Esophagus (tissue), 2 donors: ENCODE measurements around the gene AHDC1. TPM values are rescaled to one million over a fixed set of nuclear protein-coding genes. Genes with fewer than 3 reads are reported as not detected.

ENCODE experiments used
- H3K27ac ChIP-seq, 2 donors: one replicate each; pipeline ENCODE4 v1.5.1; 2013; ENCODE audit warnings: low read depth in 2 of 2, mild to moderate bottlenecking in 2 of 2, inconsistent platforms in 1 of 2, low read length in 1 of 2, moderate library complexity in 1 of 2
- H3K27me3 ChIP-seq, 2 donors: one replicate each; pipeline ENCODE4 v1.6.1; 2013; ENCODE audit warnings: low read length in 2 of 2, control low read depth in 1 of 2, mild to moderate bottlenecking in 1 of 2; ENCODE audit not compliant: insufficient read depth in 2 of 2, control insufficient read depth in 1 of 2
- H3K36me3 ChIP-seq, 2 donors: one replicate each; pipeline ENCODE4 v1.6.1; 2013; ENCODE audit warnings: low read length in 1 of 2; ENCODE audit not compliant: control insufficient read depth in 2 of 2, insufficient read depth in 2 of 2
- H3K4me1 ChIP-seq, 2 donors: one replicate each; pipeline ENCODE4 v1.6.1; 2013; ENCODE audit warnings: low read length in 1 of 2; ENCODE audit not compliant: control insufficient read depth in 2 of 2, insufficient read depth in 2 of 2
- H3K4me3 ChIP-seq, 2 donors: one replicate each; pipeline ENCODE4 v1.5.1; 2013; ENCODE audit warnings: low read length in 2 of 2, mild to moderate bottlenecking in 2 of 2, low read depth in 1 of 2, moderate library complexity in 1 of 2
- H3K9me3 ChIP-seq, 2 donors: one replicate each; pipeline ENCODE4 v1.6.1; 2013; ENCODE audit warnings: mild to moderate bottlenecking in 2 of 2, low read depth in 1 of 2, low read length in 1 of 2, moderate library complexity in 1 of 2; ENCODE audit not compliant: control insufficient read depth in 2 of 2, insufficient read depth in 1 of 2
- WGBS, 2 donors: extraction: QIAGEN DNeasy Blood & Tissue Kit; methylation state at CpG; one replicate each; pipeline ENCODE4 v1.1.7; 2013; 5-methylcytosine and 5-hydroxymethylcytosine counted together
- polyA plus RNA-seq, 2 donors: library from polyadenylated mRNA; stranded (reverse); fragments of 200-250 nt; gene quantifications; one replicate each; pipeline ENCODE4 v1.2.3, GENCODE V29; 2013
- donor health status: healthy with polysubstance abuse.
- donor health status: Bipolar disorder and iron deficiency.

Gene AHDC1
- polyA plus RNA-seq, 2 donors: 24.7 to 58.4 TPM

DNA sequence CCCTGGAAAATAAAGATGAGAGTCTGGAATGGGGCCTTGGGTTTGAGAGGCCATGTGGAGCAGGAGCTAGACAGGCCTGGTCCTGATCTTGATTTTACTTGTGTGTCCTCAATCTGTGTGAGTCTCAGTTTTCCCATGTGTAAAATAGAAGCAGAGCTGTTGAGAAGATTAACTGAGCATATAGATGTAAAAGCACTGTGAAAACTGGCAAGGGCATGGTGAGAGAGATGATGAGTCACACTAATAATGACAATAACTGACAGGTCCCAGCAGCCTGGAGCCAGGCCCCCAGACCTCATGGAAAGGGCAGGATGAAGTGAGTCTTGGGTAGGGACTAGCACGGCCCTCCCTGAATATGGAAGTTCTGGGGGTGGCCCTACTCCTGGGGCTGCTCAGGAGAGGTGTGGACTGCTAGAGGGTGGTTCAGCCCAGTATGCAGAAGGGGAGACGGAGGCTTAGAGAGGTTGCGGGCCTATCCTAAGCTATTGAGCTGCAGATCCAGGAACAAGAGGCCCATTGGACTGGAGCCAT is 2.8 kb upstream of the AHDC1 start:
- no peaks in the 10 kb centered on the region for H3K36me3 ChIP-seq
- H3K27ac ChIP-seq: peak overlapping the region in 1 of 2 donors; percentile 62
- peaks cover under 1 to 3% of the 10 kb centered on the region in 2 donors for H3K4me1 ChIP-seq
- 56 to 58% methylated on average over 3 of the region's 3 CpGs for whole genome bisulfite sequencing, 2 donors
- H3K4me3 ChIP-seq: no peak overlapping the region
- H3K27me3 ChIP-seq: no peaks in the 10 kb centered on the region
- no peaks in the 10 kb centered on the region for H3K9me3 ChIP-seq

DNA sequence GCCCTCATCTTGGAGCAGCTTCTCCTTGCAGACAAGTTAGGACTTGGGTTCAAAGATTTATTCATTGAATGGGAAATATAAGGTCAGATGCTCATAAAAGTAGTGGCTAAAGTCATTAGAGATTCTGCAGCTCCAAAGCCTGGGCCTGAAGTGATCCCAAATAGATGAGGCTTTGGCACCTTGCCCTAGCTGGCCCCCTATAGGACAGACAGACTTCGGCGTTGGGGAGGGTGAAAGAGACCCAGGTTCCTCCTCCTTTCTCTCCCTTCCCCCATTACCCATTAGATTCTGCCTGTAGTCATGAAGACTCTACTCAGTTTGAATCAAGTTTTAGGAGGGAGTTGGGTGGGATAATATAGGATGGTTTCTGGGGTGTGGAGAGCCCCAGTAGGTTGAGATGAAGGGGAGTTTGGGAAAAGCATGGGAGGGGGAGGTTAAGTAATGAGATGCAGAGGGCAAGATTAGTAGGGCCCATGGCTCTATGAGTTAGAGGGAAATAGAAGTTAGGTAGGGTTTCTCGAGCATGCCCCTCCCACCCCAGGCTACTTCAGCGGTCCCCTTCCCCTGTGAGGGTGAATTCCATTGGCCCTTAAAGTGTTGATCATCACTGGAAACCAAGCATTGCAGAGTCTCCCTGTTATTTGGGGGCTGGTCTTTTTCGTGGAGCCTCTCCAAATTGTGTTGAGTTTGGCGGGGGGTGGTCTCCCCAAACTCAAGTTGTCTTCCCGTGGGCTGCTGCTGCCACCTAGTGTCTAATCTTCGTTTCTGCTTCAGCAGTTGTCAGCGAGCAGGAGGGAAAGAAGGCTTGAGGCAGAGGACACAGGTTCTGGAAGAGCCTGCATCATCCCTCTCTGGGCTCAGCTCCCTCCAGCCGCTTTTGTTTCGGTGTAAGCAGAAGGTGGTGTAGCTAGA is 2.1 kb upstream of the AHDC1 start:
- no peak overlapping the region for H3K4me3 ChIP-seq
- WGBS, 2 donors: 13 to 14% methylated on average over 11 of the region's 11 CpGs
- peaks cover 4 to 6% of the 10 kb centered on the region in 2 donors for H3K4me1 ChIP-seq
- H3K9me3 ChIP-seq: no peaks in the 10 kb centered on the region
- H3K27ac ChIP-seq: peak overlapping the region in 1 of 2 donors; percentile 78
- H3K36me3 ChIP-seq: no peaks in the 10 kb centered on the region
- no peaks in the 10 kb centered on the region for H3K27me3 ChIP-seq

DNA sequence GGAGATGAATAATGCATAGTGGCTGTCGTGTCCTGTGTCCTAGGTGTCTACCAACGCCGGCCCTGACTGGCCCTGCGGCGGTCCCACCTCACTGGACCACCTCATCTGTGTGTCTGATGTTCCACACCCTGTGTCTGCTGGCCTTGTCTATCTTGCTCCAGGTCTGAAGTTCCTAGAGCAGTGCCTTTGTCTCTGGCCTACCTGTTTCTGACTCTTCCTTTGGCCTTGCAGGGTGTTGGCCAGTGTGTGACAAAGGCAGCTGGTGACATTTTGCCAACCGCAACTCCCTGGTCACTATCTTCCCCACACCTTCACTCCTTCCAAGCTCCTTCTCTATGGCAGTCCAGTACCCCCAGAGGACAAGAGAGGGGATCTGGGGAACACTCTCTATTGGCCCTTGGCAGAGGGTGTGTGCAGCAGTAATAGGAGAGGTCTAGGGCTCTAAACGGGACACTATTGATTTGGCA is 1.4 kb upstream of the AHDC1 start:
- Histone ChIP-seq H3K36me3 (no peaks in the 10 kb centered on the region), H3K4me3 (no peak overlapping the region), H3K27ac (peak overlapping the region; percentile 14 to 78), H3K4me1 (peaks cover 4 to 11% of the 10 kb centered on the region in 2 donors), H3K27me3 (no peaks in the 10 kb centered on the region), H3K9me3 (no peaks in the 10 kb centered on the region)
- WGBS, 2 donors: 71 to 78% methylated on average over 7 of the region's 7 CpGs

DNA sequence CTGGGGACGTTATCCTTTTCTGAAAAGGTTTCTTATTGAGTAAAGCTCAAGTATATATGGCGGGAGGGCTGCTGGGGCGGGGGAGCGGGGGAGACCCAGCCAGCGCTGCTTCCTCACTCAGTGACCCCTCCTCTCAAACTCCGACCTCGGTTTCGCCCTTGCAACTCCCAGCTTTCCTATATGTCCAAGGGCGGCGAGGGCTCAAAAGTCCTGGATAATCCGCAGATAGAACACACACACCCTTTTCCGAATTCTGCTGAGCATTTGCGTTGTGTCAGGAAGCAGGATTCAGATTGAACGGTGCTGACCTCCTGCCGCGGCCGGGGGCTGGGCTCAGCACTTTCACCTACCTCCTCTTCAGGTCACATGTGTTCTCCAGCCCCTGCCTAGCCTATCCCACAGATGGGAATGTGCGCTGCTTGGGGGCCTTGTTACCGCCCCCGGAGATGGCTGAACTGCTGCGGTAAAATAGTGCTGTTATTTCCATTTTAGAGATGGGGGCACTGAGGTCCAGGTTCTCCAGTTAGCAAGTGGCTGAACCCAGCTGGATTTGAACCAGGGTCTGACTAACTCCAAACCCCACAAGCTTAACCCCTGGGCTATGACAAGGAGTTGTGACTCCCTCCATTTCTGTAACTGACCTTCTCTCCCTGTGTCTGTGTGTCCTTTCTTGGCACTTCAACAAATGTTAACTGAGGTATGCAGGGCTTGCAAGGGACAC is 795 bp upstream of the AHDC1 start:
- H3K4me1 ChIP-seq: peaks cover 4 to 16% of the 10 kb centered on the region in 2 donors
- 39 to 45% methylated on average over 18 to 21 of the region's 21 CpGs for WGBS, 2 donors
- H3K27me3 ChIP-seq: no peaks in the 10 kb centered on the region
- peak overlapping the region; percentile 95 to 96 for H3K27ac ChIP-seq
- peak overlapping the region; percentile 90 to 94 for H3K4me3 ChIP-seq
- peaks cover 0 to 3% of the 10 kb centered on the region in 2 donors for H3K36me3 ChIP-seq
- no peaks in the 10 kb centered on the region for H3K9me3 ChIP-seq

DNA sequence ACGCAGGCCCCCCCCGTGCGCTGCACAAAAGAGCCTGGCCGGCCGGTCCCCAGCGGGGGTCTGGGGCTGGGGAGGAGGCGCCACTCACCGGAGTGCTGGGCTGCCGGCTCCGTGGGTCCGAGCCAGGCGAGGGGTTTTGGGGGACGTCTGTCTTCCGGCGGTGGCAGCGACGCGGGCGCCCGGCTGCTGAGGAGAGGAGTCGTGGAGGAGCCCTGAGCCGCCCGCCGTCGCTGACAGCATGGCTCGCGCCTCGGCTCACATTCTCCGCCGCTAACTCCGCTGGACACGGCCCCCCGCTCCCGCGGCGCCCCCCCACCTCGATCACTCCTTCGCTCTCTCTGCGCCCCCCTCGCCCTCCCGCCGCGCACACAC is 649 bp downstream of the AHDC1 start:
- Histone ChIP-seq H3K4me3 (peak overlapping the region; percentile 90 to 94), H3K9me3 (no peaks in the 10 kb centered on the region), H3K36me3 (peaks cover 0 to 5% of the 10 kb centered on the region in 2 donors), H3K4me1 (peaks cover 9 to 24% of the 10 kb centered on the region in 2 donors), H3K27me3 (no peaks in the 10 kb centered on the region), H3K27ac (peak overlapping the region; percentile 95 to 96)
- 1% methylated on average over 22 to 43 of the region's 43 CpGs for WGBS, 2 donors

DNA sequence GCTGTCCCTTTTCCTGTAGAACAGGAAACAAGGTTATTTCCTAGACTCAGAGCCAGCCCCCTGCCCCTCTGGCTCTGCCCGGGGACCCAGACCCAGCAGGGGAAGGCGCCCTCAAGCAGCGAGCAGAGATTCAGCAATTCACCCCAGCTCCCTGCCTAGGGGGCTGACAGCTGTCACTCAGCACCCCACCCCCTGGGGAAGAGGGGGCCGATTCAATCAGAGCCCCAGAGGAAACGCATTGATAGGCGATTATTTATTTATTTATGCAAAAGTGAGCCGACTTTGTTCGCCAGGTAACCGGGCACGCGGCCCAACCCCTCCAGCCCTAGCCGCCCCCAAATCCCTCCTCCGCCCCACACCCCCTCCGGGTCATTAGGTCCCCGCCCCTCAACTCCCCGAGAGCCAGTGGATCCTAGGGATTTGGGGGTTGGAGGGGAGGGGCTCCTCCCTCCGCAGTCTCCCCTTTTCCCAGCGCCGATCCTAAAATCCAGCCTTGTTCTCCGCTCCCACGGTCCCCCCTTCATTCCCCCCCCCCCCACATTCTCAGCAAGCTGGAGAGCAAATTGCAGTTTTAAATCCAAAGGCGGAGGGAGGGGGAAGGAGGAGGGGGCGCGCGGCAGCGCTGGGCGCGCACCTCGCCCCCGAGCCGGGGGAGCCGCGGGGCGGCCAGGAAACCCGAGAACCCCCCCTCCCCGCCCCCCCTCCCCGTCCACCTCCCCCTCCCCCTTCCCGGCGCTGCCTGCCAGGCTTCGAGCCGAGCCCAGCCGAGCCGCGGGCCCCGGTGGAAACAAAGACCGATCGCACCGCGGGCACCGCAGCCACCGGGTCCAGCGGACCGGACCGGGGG is 1.3 kb downstream of the AHDC1 start:
- Histone ChIP-seq H3K27me3 (no peaks in the 10 kb centered on the region), H3K9me3 (no peaks in the 10 kb centered on the region), H3K4me3 (peak overlapping the region; percentile 90 to 94), H3K27ac (peak overlapping the region; percentile 95 to 96), H3K36me3 (peaks cover 0 to 5% of the 10 kb centered on the region in 2 donors), H3K4me1 (peaks cover 14 to 31% of the 10 kb centered on the region in 2 donors)
- WGBS, 2 donors: 1 to 2% methylated on average over 31 to 50 of the region's 54 CpGs

DNA sequence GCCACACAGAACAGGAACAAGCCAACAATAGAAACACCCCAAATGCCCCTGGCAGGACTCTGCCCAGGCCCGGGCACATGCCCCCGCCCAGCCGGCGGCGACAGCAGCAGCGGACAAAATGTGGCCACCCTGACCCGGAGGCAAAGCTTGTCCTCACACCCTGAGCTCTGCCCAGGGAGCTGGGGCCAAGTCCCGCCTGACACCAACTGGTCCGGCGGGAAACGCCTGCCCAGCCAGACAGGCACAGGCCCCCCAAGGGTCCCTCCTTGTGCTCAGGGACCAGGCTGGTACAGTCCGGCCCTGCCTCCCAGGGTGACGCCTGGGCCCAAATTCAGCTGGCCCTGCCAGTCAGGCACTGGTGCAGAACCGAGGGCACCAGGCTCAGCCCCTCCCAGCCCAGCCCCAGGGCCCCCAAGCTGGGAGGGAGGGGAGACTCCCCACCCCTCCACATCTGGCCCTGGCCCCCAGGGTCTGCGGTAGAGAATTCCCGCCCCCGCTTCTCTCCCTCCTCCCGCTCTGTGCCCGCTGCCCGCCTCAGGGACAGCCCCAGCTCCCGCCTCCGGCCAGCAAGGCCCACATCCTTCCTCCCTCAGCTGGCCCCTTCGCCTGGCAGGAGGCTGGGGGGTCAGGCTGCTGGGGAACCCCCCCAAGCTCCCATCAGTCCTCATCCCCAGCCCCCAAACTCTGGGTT is 2.0 kb downstream of the AHDC1 start:
- WGBS, 2 donors: 6 to 7% methylated on average over 23 of the region's 23 CpGs
- peak overlapping the region; percentile 95 to 96 for H3K27ac ChIP-seq
- H3K9me3 ChIP-seq: no peaks in the 10 kb centered on the region
- no peaks in the 10 kb centered on the region for H3K27me3 ChIP-seq
- peaks cover 0 to 5% of the 10 kb centered on the region in 2 donors for H3K36me3 ChIP-seq
- peak overlapping the region; percentile 90 to 94 for H3K4me3 ChIP-seq
- peaks cover 20 to 37% of the 10 kb centered on the region in 2 donors for H3K4me1 ChIP-seq

DNA sequence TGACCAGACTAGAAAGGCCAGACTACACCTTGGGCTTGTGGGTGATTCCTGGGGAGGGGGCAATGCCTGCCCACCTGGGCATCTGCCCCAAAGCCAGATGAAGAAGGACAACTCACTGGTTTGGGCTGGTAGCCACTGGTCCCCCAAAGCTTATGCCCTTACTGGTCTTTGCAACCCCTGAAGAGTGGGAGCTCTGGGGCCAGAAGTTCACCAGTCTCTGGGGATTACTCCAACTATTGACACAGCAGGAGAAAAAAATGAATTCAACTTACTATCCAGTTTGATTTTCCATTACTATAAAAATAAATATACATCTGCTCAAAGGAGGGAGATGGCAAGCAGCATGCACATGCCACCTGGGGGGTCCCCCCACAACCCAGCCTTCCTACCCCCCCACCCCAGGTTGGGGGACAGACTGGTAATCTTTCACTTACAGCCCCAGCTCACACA is 2.6 kb downstream of the AHDC1 start:
- Histone ChIP-seq H3K27ac (peak overlapping the region; percentile 95 to 96), H3K36me3 (peaks cover 0 to 5% of the 10 kb centered on the region in 2 donors), H3K27me3 (no peaks in the 10 kb centered on the region), H3K4me1 (peaks cover 22 to 43% of the 10 kb centered on the region in 2 donors), H3K4me3 (peak overlapping the region; percentile 90 to 94), H3K9me3 (no peaks in the 10 kb centered on the region)
